Measurements from ENCODE around the gene RFK. TPM values are rescaled to one million over a fixed set of nuclear protein-coding genes. Genes with fewer than 3 reads are reported as not detected.

The RFK gene
- total RNA-seq, 4 donors from 2014 or later, result 27.5 to 92.0 (median 57.5) TPM

DNA sequence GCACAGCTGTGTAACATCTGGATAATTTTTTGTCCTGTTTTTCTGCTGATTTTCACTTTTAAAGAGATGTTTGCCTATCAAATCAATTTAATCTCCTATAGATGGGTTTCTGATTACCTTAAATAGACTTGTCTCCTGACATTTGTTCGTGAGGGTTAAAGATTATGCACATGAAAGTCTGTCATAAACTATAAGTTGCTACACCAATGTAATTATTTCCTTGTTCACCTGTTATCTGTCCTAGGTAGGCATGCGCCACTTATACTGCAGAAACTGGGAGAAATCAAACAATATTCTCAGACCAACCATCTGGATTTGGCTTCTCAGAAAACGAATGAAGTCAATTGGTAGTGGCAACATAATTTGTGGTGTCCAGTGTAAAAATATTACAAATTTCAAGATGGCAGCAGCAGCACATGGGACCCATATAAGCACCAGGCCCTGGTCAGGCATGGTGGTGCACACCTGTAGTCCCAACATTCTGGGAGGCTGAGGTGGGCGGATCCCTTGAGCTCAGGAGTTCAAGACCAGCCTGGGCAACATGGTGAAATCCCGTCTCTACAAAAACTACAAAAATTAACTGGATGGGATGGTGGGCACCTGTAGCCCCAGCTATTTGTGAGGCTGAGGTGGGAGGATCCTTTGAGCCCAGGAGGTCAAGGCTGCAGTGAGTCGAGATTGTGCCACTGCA is 20.3 kb downstream of the RFK start:
- no peak overlapping the region for H3K4me3 ChIP-seq

DNA sequence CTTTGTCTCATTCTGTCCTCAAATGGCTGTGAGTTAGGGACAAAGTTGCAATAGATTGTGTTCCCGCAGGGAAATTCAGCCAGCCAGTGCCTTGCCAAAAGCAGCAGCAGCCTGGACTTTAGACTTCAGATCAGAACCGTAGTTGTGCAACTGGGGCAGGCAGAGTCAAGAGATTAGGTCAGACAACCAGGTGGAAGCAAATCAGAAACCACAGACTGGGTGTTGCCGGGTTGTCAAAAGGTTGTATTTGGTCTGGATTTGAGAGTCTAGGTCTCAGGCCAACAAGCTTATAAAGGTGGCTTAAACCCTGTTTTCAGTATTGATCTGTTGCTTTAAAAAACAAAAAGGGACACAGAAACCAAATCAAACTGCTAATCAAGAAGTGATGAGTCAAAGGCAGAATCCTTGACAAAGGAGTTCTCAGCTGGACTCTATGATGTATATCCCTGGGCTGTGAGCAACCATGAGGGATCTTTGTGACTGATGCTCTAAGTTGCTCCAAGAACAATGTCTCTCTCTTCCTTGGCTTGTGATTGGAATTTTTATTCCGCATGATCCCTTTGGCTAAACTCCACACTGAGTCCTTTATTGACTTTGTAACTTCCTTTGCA is 20.9 kb downstream of the RFK start:
- Histone ChIP-seq H3K36me3 (no peaks in the 10 kb centered on the region), H3K9me3 (no peaks in the 10 kb centered on the region), H3K4me1 (peaks cover 20 to 65% (median 48%) of the 10 kb centered on the region in 4 donors), H3K27me3 (no peaks in the 10 kb centered on the region), H3K4me3 (no peak overlapping the region), H3K27ac (peak overlapping the region; percentile 69 to 84 (median 76))
- peak; percentile 81 for DNase-seq
- intact Hi-C loops (cut with DNase I; ENCODE audit: low total_unique reads), result no loop called here
- TF ChIP-seq POLR2A (IDR thresholded peaks at IDR 0.05) (peak; percentile 12), POLR2AphosphoS5 (IDR thresholded peaks at IDR 0.05) (peak in 2 of 3 donors; percentile 56 to 71), EP300 (IDR thresholded peaks at IDR 0.05; ENCODE audit: low read depth) (no peak)
- TF ChIP-seq, protein P1, sequence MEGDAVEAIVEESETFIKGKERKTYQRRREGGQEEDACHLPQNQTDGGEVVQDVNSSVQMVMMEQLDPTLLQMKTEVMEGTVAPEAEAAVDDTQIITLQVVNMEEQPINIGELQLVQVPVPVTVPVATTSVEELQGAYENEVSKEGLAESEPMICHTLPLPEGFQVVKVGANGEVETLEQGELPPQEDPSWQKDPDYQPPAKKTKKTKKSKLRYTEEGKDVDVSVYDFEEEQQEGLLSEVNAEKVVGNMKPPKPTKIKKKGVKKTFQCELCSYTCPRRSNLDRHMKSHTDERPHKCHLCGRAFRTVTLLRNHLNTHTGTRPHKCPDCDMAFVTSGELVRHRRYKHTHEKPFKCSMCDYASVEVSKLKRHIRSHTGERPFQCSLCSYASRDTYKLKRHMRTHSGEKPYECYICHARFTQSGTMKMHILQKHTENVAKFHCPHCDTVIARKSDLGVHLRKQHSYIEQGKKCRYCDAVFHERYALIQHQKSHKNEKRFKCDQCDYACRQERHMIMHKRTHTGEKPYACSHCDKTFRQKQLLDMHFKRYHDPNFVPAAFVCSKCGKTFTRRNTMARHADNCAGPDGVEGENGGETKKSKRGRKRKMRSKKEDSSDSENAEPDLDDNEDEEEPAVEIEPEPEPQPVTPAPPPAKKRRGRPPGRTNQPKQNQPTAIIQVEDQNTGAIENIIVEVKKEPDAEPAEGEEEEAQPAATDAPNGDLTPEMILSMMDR (IDR thresholded peaks at IDR 0.05), result no peak
- 13 to 25% methylated on average over 1 to 4 of the region's 4 CpGs for WGBS, 2 donors (ENCODE audit: low coverage in 1 of 2)
- in situ Hi-C loops (cut with MboI; ENCODE audit: low pct_ligation_motif_present in 1 of 4, low pct_unique_long_range_greater_than_20kb in 1 of 4, low sequenced_read_pairs in 3 of 4), result no loop called here

More for the DNA sequence above, 20.3 kb downstream of the RFK start:
- peak overlapping the region; percentile 69 to 84 (median 76) for H3K27ac ChIP-seq
- DNase-seq, result no peak
- TF ChIP-seq EP300 (IDR thresholded peaks at IDR 0.05; ENCODE audit: low read depth), result no peak
- no peak for TF ChIP-seq POLR2AphosphoS5 (IDR thresholded peaks at IDR 0.05)
- TF ChIP-seq POLR2A (IDR thresholded peaks at IDR 0.05), result no peak
- TF ChIP-seq, protein P1 (IDR thresholded peaks at IDR 0.05), result no peak
- no peaks in the 10 kb centered on the region for H3K9me3 ChIP-seq
- in situ Hi-C loops (cut with MboI; ENCODE audit: low pct_ligation_motif_present in 1 of 4, low pct_unique_long_range_greater_than_20kb in 1 of 4, low sequenced_read_pairs in 3 of 4), result no loop called here
- peaks cover 20 to 59% (median 48%) of the 10 kb centered on the region in 4 donors for H3K4me1 ChIP-seq
- intact Hi-C loops (cut with DNase I; ENCODE audit: low total_unique reads), result no loop called here
- no peaks in the 10 kb centered on the region for H3K27me3 ChIP-seq
- 70 to 74% methylated on average over 3 to 6 of the region's 6 CpGs for WGBS, 2 donors (ENCODE audit: low coverage in 1 of 2)
- no peaks in the 10 kb centered on the region for H3K36me3 ChIP-seq

DNA sequence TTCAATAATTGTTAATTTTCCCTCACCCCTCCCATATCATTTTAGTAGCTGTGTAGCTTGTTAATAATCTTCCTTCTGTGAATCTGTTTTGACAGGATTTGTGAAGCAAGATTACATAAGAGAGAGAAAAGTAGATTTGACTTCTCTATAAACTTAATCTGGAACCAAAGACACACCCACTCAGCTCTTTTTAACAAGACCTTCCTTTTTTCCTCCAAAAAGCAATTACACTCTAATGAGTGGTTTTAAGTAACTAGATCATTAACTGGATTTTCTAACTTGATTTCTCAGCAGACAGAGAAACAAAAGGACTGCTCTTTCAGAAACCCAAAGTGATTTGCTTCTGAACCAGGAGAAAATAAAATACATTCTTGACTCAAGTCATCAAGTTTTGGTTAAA is 21.9 kb downstream of the RFK start:
- in situ Hi-C loops (cut with MboI; ENCODE audit: low pct_ligation_motif_present in 1 of 4, low pct_unique_long_range_greater_than_20kb in 1 of 4, low sequenced_read_pairs in 3 of 4), result no loop called here
- peaks cover 20 to 65% (median 48%) of the 10 kb centered on the region in 4 donors for H3K4me1 ChIP-seq

DNA sequence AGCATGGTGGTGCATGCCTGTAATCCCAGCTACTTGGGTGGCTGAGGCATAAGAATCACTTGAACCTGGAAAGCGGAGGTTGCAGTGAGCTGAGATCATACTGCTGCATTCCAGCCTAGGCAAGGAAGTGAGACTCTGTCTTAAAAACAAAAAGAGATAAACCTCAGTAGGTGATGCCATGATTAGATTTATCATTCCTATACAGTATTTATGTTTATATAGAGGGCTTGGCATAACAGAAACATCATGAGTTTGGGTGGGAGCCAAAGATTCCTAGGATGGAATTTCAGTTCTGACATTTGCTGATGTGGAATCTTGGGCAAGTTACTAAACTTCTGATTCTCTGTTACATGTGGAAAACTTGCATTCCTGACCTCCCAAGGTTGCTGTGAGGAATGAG is 22.3 kb downstream of the RFK start:
- Histone ChIP-seq H3K36me3 (no peaks in the 10 kb centered on the region), H3K4me3 (no peak overlapping the region), H3K9me3 (no peaks in the 10 kb centered on the region), H3K27ac (peak overlapping the region; percentile 69 to 84 (median 76)), H3K4me1 (peaks cover 20 to 65% (median 48%) of the 10 kb centered on the region in 4 donors), H3K27me3 (no peaks in the 10 kb centered on the region)
- WGBS, 2 donors (ENCODE audit: low coverage in 1 of 2), result 65% methylated on average over 1 of the region's 1 CpG; no CpG with 5 or more reads in 1 of the 2 donors
- in situ Hi-C loops (cut with MboI; ENCODE audit: low pct_ligation_motif_present in 1 of 4, low pct_unique_long_range_greater_than_20kb in 1 of 4, low sequenced_read_pairs in 3 of 4), result no loop called here
- TF ChIP-seq POLR2A (IDR thresholded peaks at IDR 0.05), result no peak
- no peak for TF ChIP-seq POLR2AphosphoS5 (IDR thresholded peaks at IDR 0.05)
- no peak for TF ChIP-seq EP300 (IDR thresholded peaks at IDR 0.05; ENCODE audit: low read depth)
- TF ChIP-seq, protein P1 (IDR thresholded peaks at IDR 0.05), result no peak
- intact Hi-C loops (cut with DNase I; ENCODE audit: low total_unique reads), result no loop called here
- DNase-seq, result no peak

More for the DNA sequence above, 21.9 kb downstream of the RFK start:
- Histone ChIP-seq H3K27ac (peak overlapping the region; percentile 69 to 84 (median 76)), H3K9me3 (no peaks in the 10 kb centered on the region), H3K27me3 (no peaks in the 10 kb centered on the region), H3K4me3 (no peak overlapping the region), H3K36me3 (no peaks in the 10 kb centered on the region)
- TF ChIP-seq, protein P1 (IDR thresholded peaks at IDR 0.05), result no peak
- TF ChIP-seq POLR2AphosphoS5 (IDR thresholded peaks at IDR 0.05) (no peak), POLR2A (IDR thresholded peaks at IDR 0.05) (no peak), EP300 (IDR thresholded peaks at IDR 0.05; ENCODE audit: low read depth) (no peak)
- intact Hi-C loops (cut with DNase I; ENCODE audit: low total_unique reads), result no loop called here
- no peak for DNase-seq

All from transverse colon (tissue), 4 donors.